Brain microvascular endothelial cell (primary cell): ENCODE data around the gene CERS5.

Experiments used
- DNase-seq: peaks from one replicate; pipeline ENCODE4 v3.0.0-alpha.2; 2020
- H3K27ac ChIP-seq: fragments of 250-450 bp; sonication (Bioruptor Pico); 2 replicates; pipeline ENCODE4 v1.5.1; 2020; ENCODE audit warnings: mild to moderate bottlenecking, moderate library complexity
- H3K27me3 ChIP-seq: fragments of 250-450 bp; sonication (Bioruptor Pico); replicated peaks from 2 replicates; pipeline ENCODE4 v1.5.1; 2020; ENCODE audit warnings: mild to moderate bottlenecking
- H3K36me3 ChIP-seq: fragments of 250-450 bp; sonication (Bioruptor Pico); replicated peaks from 2 replicates; pipeline ENCODE4 v1.5.1; 2020; ENCODE audit warnings: mild to moderate bottlenecking
- H3K4me3 ChIP-seq: 2 replicates; pipeline ENCODE4 v1.5.1; 2011; ENCODE audit warnings: low read depth, mild to moderate bottlenecking, control low read depth, low read length, moderate library complexity
- in situ Hi-C: cut with HindIII; loops from 2 replicates; pipeline ENCODE4 v1.10.0; 2017; ENCODE audit warnings: low sequenced_read_pairs, low pct_ligation_motif_present
- TF ChIP-seq, protein P1 (sequence below): IDR thresholded peaks from 2 replicates; pipeline ENCODE4 v1.5.1; 2011; ENCODE audit warnings: low read depth, mild to moderate bottlenecking, moderate library complexity, low read length, control low read depth, inconsistent platforms; ENCODE audit errors: missing control alignments

The CERS5 gene

DNA sequence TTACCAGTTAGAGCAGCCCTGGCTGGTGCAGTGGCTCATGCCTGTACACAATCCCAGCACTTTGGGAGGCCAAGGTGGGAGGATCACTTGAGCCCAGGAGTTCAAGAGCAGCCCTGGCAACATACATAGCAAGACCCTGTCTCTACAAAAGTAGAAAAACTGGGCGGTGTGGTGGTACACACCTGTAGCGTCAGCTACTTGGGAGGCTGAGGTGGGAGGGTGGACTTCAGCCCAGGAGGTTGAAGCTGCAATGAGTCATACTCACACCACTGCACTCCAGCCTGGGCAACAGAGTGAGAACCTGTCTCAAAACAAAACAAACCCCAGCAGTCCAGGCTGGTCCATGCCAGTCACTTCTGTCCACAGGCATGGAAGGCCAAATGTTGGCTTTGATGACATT lies 47.8 kb downstream of the CERS5 start:
- Histone ChIP-seq H3K27ac (no peak overlapping the region), H3K4me3 (no peak overlapping the region), H3K36me3 (peaks cover 24% of the 10 kb centered on the region), H3K27me3 (no peaks in the 10 kb centered on the region)
- in situ Hi-C loops = no loop called here
- TF ChIP-seq, protein P1, sequence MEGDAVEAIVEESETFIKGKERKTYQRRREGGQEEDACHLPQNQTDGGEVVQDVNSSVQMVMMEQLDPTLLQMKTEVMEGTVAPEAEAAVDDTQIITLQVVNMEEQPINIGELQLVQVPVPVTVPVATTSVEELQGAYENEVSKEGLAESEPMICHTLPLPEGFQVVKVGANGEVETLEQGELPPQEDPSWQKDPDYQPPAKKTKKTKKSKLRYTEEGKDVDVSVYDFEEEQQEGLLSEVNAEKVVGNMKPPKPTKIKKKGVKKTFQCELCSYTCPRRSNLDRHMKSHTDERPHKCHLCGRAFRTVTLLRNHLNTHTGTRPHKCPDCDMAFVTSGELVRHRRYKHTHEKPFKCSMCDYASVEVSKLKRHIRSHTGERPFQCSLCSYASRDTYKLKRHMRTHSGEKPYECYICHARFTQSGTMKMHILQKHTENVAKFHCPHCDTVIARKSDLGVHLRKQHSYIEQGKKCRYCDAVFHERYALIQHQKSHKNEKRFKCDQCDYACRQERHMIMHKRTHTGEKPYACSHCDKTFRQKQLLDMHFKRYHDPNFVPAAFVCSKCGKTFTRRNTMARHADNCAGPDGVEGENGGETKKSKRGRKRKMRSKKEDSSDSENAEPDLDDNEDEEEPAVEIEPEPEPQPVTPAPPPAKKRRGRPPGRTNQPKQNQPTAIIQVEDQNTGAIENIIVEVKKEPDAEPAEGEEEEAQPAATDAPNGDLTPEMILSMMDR = no peak
- DNase-seq = no peak

DNA sequence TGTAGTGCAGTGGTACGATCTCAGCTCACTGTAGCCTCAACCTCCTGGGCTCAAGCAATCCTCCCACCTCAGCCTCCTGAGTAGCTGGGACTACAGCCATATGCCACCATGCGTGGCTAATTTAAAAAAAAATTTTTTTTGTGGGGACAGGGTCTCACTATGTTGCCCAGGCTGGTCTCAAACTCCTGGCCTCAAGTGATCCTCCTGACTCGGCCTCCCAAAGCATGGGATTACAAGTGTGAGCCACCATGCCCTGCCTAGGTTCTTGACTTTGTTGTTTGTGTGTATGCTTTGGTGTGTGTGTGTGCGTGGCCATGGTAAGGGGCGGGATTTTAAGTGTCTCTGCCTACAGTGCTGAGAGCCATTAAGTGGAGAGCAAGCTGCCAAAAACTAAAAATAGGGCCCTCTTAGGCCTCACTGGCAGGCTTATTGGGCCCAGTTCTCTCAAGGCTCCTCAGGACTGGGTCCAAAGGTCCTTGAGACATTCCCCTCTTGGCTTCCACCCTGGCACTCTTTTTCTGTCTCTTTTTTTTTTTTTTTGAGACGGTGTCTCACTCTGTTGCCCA lies 50.0 kb downstream of the CERS5 start:
- no peak overlapping the region for H3K4me3 ChIP-seq
- H3K36me3 ChIP-seq = peaks cover 17% of the 10 kb centered on the region
- DNase-seq = no peak
- in situ Hi-C loops = no loop called here
- no peak overlapping the region for H3K27ac ChIP-seq
- TF ChIP-seq, protein P1 = no peak
- no peaks in the 10 kb centered on the region for H3K27me3 ChIP-seq

DNA sequence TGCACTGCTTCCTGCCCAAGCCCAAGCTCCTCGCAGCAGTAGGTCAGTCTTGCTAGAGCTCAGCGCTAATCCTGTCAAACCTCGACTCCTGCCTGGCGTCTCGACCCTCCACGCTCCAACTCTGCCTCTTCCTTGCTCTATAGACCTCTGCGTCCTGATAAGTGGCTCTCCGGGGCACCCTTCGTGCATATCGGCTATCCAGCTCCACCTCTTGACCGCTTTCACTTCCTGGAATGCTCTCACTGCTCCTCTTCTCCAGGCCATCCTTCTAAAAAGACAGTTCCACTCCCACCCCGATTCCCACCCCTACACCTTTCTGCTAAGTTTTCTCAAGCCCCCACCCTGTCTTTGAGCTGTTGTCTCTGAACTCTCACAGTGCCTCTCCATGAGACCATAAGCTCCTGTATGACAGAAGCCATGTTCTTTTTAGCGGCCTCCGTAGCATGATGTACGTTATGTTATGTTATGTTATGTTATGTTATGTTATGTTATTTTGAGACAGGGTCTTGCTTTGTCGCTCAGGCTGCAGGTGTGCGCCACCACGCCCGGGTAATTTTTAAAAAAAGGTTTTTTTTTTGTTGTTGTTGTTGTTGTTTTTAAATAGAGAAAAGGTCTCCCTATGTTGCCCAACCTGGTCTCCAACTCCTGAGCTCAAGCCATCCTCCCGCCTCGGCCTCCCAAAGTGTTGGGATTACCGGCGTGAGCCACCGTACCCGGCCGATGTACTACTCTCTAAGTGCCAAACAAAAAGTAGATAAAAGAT lies 54.5 kb downstream of the CERS5 start:
- TF ChIP-seq, protein P1 = no peak
- DNase-seq = no peak
- no peaks in the 10 kb centered on the region for H3K27me3 ChIP-seq
- in situ Hi-C loops = no loop called here
- H3K4me3 ChIP-seq = peak overlapping the region; percentile 100
- H3K36me3 ChIP-seq = peaks cover 3% of the 10 kb centered on the region
- peak overlapping the region; percentile 87 for H3K27ac ChIP-seq

DNA sequence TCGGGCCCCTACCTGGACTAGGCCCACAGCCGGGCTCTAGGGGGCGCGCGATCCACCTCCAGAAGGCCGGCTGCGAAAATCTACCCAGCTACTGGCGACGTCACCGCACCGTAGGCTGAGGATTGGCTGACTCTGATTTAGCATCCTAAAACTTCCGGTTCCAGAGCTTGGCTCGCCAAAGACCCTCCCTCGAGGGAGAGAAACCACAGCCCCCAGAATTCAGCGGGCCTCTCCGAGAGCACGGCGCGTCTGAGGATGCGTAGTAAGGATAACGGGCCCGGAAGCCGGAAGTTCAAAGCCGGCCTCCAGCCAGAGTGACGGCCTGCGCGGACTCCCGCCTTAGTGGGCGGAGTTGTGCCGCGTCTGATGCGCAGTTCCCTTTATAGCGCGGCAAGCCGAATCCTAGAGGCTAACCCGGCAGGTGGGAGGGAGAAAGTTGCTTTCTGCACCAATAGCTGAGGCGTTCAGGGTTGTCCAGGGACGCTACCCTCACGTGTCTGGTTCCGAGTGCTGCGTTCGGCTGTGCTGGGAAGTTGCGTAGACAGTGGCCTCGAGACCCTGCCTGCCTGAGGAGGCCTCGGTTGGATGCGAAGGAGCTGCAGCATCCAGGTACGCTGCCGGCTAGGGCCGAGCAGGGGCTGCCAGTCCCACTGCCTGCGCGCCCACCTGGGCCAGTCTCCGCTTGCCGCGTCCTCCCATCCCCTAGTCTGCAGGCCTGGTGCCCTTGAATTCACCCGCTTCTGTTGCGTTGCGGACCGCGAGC lies 55.3 kb downstream of the CERS5 start, which contains the start of gene COX14:
Gene COX14, plus strand, starts transcription at position 544 of the 763 bp plus-strand sequence. CDS start 7,808 bp downstream, outside the sequence.
- H3K36me3 ChIP-seq = peaks cover 3% of the 10 kb centered on the region
- DNase-seq = peak; percentile 99
- in situ Hi-C loops = no loop called here
- TF ChIP-seq, protein P1 = peak; percentile 94
- H3K27ac ChIP-seq = peak within 1 kb of the TSS; percentile 87
- no peaks in the 10 kb centered on the region for H3K27me3 ChIP-seq
- peak within 1 kb of the TSS; percentile 100 for H3K4me3 ChIP-seq

DNA sequence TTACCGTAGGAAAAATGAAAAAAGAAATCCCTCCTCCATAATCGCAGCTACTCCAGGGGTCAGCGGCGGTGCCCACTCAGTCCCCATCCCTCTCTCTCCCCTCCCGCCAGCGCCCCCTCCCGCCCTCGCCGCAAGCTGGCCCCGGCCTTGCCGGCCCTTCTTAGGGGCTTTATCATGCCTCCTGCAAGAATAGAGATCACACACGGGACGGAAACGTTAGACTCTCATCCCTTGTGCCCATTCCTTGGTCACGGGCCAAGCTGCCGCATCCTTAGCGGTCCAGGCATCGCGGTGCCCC lies 55.8 kb downstream of the CERS5 start:
- Histone ChIP-seq H3K36me3 (peaks cover 3% of the 10 kb centered on the region), H3K27me3 (no peaks in the 10 kb centered on the region), H3K4me3 (peak overlapping the region; percentile 49), H3K27ac (no peak overlapping the region)
- TF ChIP-seq, protein P1 = no peak
- in situ Hi-C loops = no loop called here
- no peak for DNase-seq
